Breast epithelium (tissue), 4 donors: ENCODE data around the gene LRRFIP1. TPM values are rescaled to one million over a fixed set of nuclear protein-coding genes. Genes with fewer than 3 reads are reported as not detected.

Experiments
- DNase-seq, 2 donors: peaks; one replicate each; pipeline ENCODE4 v3.0.0-alpha.2; 2019; ENCODE audit warnings: low spot score in 2 of 2
- H3K27ac ChIP-seq, 2 donors: fragments of 200-600 bp; sonication (generic) in 1 of 2; one replicate each; pipeline ENCODE4 v1.5.1; 2016 to 2019; ENCODE audit warnings: mild to moderate bottlenecking in 1 of 2
- H3K27me3 ChIP-seq, 2 donors: fragments of 200-600 bp; sonication (generic) in 1 of 2; one replicate each; pipeline versions ENCODE4 v1.5.1 to v1.6.0; 2017 to 2019; ENCODE audit warnings: control low read depth in 1 of 2, mild to moderate bottlenecking in 1 of 2
- H3K36me3 ChIP-seq: fragments of 200-600 bp; one replicate; pipeline ENCODE4 v1.5.1; 2019
- H3K4me1 ChIP-seq, 2 donors: fragments of 200-600 bp; sonication (generic); one replicate each; pipeline ENCODE4 v1.5.1; 2016 to 2019; ENCODE audit warnings: control low read depth in 1 of 2
- H3K4me3 ChIP-seq, 3 donors: fragments of 200-600 bp; sonication (generic); 1 replicate in 2 of 3; 2 replicates in 1 of 3; pipeline ENCODE4 v1.5.1; 2016 to 2019; ENCODE audit warnings: mild to moderate bottlenecking in 3 of 3, moderate library complexity in 2 of 3
- H3K9me3 ChIP-seq, 2 donors: fragments of 200-600 bp; sonication (generic) in 1 of 2; one replicate each; pipeline ENCODE4 v1.5.1; 2016 to 2019; ENCODE audit warnings: control low read depth in 1 of 2
- CTCF ChIP-seq, 3 donors: fragments of 450-650 bp; IDR thresholded peaks; one replicate each; pipeline ENCODE4 v1.5.1; 2016 to 2017; ENCODE audit warnings: antibody characterized with exemption in 3 of 3, mild to moderate bottlenecking in 3 of 3, moderate library complexity in 3 of 3
- POLR2A ChIP-seq: fragments of 450-650 bp; IDR thresholded peaks from one replicate; pipeline ENCODE4 v1.6.1; 2016; ENCODE audit warnings: antibody characterized with exemption, mild to moderate bottlenecking, moderate library complexity
- POLR2AphosphoS5 ChIP-seq, 3 donors: sonication (generic); formaldehyde crosslinking; IDR thresholded peaks; one replicate each; pipeline ENCODE4 v1.6.1; 2017; ENCODE audit warnings: antibody characterized with exemption in 3 of 3
- intact Hi-C: fragments of 100-400 bp; cut with DNase I; formaldehyde crosslinking; loops from one replicate; pipeline ENCODE4 v1.15.1; 2023; ENCODE audit warnings: low total_unique reads
- total RNA-seq, 3 donors: library from RNA; depleted of rRNA; stranded (reverse); fragments of >200 nt; gene quantifications; one replicate each; pipeline ENCODE4 v1.1.0, GENCODE V29; 2016

The LRRFIP1 gene
- total RNA-seq, 3 donors from 2014 or later: 82.6 to 136 (median 130) TPM

- H3K27me3 ChIP-seq: no peaks in the 10 kb centered on the region
- DNase-seq: no peak
- no peaks in the 10 kb centered on the region for H3K4me1 ChIP-seq
- no peak for TF ChIP-seq POLR2AphosphoS5 (IDR thresholded peaks at IDR 0.05)
- H3K36me3 ChIP-seq: no peaks in the 10 kb centered on the region
- peaks cover 8 to 9% of the 10 kb centered on the region in 2 donors for H3K9me3 ChIP-seq
- no peak overlapping the region for H3K4me3 ChIP-seq
- intact Hi-C loops: no loop called here
- no peak overlapping the region for H3K27ac ChIP-seq
These were observed 163.0 kb downstream of the LRRFIP1 start for GRCh38 chr2:237790353-237790752.

- H3K36me3 ChIP-seq: no peaks in the 10 kb centered on the region
- H3K4me3 ChIP-seq: no peak overlapping the region
- DNase-seq: no peak
- TF ChIP-seq POLR2A (no peak), CTCF (IDR thresholded peaks at IDR 0.05) (no peak), POLR2AphosphoS5 (IDR thresholded peaks at IDR 0.05) (no peak)
- H3K27ac ChIP-seq: no peak overlapping the region
- no peaks in the 10 kb centered on the region for H3K4me1 ChIP-seq
- intact Hi-C loops: no loop called here
- no peaks in the 10 kb centered on the region for H3K27me3 ChIP-seq
- peaks cover under 1 to 2% of the 10 kb centered on the region in 2 donors for H3K9me3 ChIP-seq
These were observed 164.8 kb downstream of the LRRFIP1 start for GRCh38 chr2:237791977-237792727.

- H3K27me3 ChIP-seq: no peaks in the 10 kb centered on the region
- H3K27ac ChIP-seq: no peak overlapping the region
- peaks cover 0 to 9% of the 10 kb centered on the region in 2 donors for H3K9me3 ChIP-seq
- no peak overlapping the region for H3K4me3 ChIP-seq
- no peaks in the 10 kb centered on the region for H3K36me3 ChIP-seq
- intact Hi-C loops: no loop called here
- H3K4me1 ChIP-seq: no peaks in the 10 kb centered on the region
- DNase-seq: no peak
- no peak for TF ChIP-seq POLR2A
- no peak for TF ChIP-seq POLR2AphosphoS5 (IDR thresholded peaks at IDR 0.05)
- no peak for TF ChIP-seq CTCF (IDR thresholded peaks at IDR 0.05)
These were observed 169.9 kb downstream of the LRRFIP1 start for GRCh38 chr2:237797253-237797652.

GRCh38 chr2:237798236-237799059, 171.1 kb downstream of the LRRFIP1 start, which contains the start of gene RBM44:
Gene RBM44 (plus strand): TSS chr2:237798779. CDS start chr2:237813610, 14,831 bp downstream.
- no peak for TF ChIP-seq CTCF (IDR thresholded peaks at IDR 0.05)
- Histone ChIP-seq H3K9me3 (peaks cover 0 to 9% of the 10 kb centered on the region in 2 donors), H3K36me3 (no peaks in the 10 kb centered on the region), H3K4me1 (no peaks in the 10 kb centered on the region), H3K27me3 (no peaks in the 10 kb centered on the region), H3K4me3 (no peak within 1 kb of the TSS), H3K27ac (no peak within 1 kb of the TSS)
- intact Hi-C loops: no loop called here
- DNase-seq: no peak

GRCh38 chr2:237799060-237799428, 171.7 kb downstream of the LRRFIP1 start:
- Histone ChIP-seq H3K4me3 (no peak overlapping the region), H3K27me3 (no peaks in the 10 kb centered on the region), H3K9me3 (peaks cover 0 to 9% of the 10 kb centered on the region in 2 donors), H3K27ac (no peak overlapping the region), H3K4me1 (no peaks in the 10 kb centered on the region), H3K36me3 (no peaks in the 10 kb centered on the region)
- TF ChIP-seq POLR2A (no peak), POLR2AphosphoS5 (IDR thresholded peaks at IDR 0.05) (no peak), CTCF (IDR thresholded peaks at IDR 0.05) (no peak)
- intact Hi-C loops: no loop called here
- DNase-seq: no peak
